Measurements from ENCODE around the gene SNCB. TPM values are rescaled to one million over a fixed set of nuclear protein-coding genes. Genes with fewer than 3 reads are reported as not detected.

SNCB gene
- total and polyA plus RNA-seq, 7 experiments from 2014 or later: not detected

GRCh38 chr5:176624938-176625337, 5.4 kb downstream of the SNCB start:
- DNase-seq (no peak), ATAC-seq (no peak)
- CTCF ChIA-PET: no interaction called here

DNA sequence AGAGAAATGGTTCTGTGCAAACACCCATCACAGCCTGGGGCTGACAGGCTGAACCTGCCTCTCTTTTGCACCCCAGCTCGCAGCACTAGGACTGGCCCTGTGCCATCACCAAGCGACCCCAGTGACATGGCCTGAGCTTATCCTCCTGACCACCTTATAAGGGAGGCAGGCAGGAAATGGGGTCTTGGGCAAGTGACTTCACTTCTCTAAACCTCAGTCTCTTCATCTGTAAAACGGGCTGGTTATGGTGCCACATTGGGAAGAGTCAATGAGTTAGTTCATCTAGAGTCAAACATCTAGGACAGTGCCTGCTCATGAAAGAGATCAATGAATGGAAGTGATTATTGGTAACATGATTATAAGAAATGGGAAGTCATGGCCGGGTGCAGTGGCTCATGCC, 6.2 kb downstream of the SNCB start:
- Mint-ChIP-seq H3K4me3 (no peak overlapping the region), H3K27me3 (peaks cover 31 to 82% (median 42%) of the 10 kb centered on the region in 5 donors), H3K27ac (no peak overlapping the region), H3K4me1 (peaks cover 5 to 14% (median 10%) of the 10 kb centered on the region in 7 donors), H3K36me3 (peaks cover 0 to 5% (median 0%) of the 10 kb centered on the region in 5 donors), H3K9me3 (peaks cover 0 to 2% (median 0%) of the 10 kb centered on the region in 11 donors)
- ChIA-PET POLR2A (no interaction called here), CTCF (no interaction called here)
- Histone ChIP-seq H3K27me3 (ENCODE audit: control insufficient read depth in 2 of 2, insufficient read depth in 2 of 2, low read length in 2 of 2) (peaks cover 0 to 13% of the 10 kb centered on the region in 2 donors), H3K36me3 (ENCODE audit: control insufficient read depth in 2 of 3, insufficient read depth in 3 of 3, low read length in 3 of 3) (no peaks in the 10 kb centered on the region), H3K9me3 (ENCODE audit: control insufficient read depth in 2 of 3, low read length in 3 of 3) (no peaks in the 10 kb centered on the region), H3K4me1 (ENCODE audit: control insufficient read depth in 2 of 2, insufficient read depth in 2 of 2, low read length in 2 of 2) (peaks cover 0 to 9% of the 10 kb centered on the region in 2 donors), H3K4me3 (ENCODE audit: low read length) (no peak overlapping the region), H3K27ac (ENCODE audit: low read depth, low read length) (no peak overlapping the region)
- ATAC-seq: no peak
- no peak for DNase-seq
- intact Hi-C loops (cut with micrococcal nuclease): no loop called here

More at GRCh38 chr5:176624938-176625337, 5.4 kb downstream of the SNCB start:
- Histone ChIP-seq H3K9me3 (ENCODE audit: control insufficient read depth in 2 of 3, low read length in 3 of 3) (no peaks in the 10 kb centered on the region), H3K27me3 (ENCODE audit: control insufficient read depth in 2 of 2, insufficient read depth in 2 of 2, low read length in 2 of 2) (peaks cover 0 to 10% of the 10 kb centered on the region in 2 donors), H3K4me3 (ENCODE audit: low read length) (no peak overlapping the region), H3K4me1 (ENCODE audit: control insufficient read depth in 2 of 2, insufficient read depth in 2 of 2, low read length in 2 of 2) (peaks cover 5 to 7% of the 10 kb centered on the region in 2 donors), H3K27ac (ENCODE audit: low read depth, low read length) (no peak overlapping the region), H3K36me3 (ENCODE audit: control insufficient read depth in 2 of 3, insufficient read depth in 3 of 3, low read length in 3 of 3) (no peaks in the 10 kb centered on the region)
- Mint-ChIP-seq H3K27me3 (peaks cover 31 to 81% (median 45%) of the 10 kb centered on the region in 5 donors), H3K27ac (no peak overlapping the region), H3K4me1 (peaks cover 7 to 12% (median 8%) of the 10 kb centered on the region in 7 donors), H3K9me3 (peaks cover 0 to 2% (median 0%) of the 10 kb centered on the region in 11 donors), H3K4me3 (no peak overlapping the region), H3K36me3 (peaks cover 0 to 5% (median 0%) of the 10 kb centered on the region in 5 donors)
- POLR2A ChIA-PET: no interaction called here
- intact Hi-C loops (cut with micrococcal nuclease): no loop called here

- H3K4me1 ChIP-seq (ENCODE audit: control insufficient read depth in 2 of 2, insufficient read depth in 2 of 2, low read length in 2 of 2): peaks cover 0 to 14% of the 10 kb centered on the region in 2 donors
- H3K27ac ChIP-seq (ENCODE audit: low read depth, low read length): no peak overlapping the region
- H3K4me3 ChIP-seq (ENCODE audit: low read length): no peak overlapping the region
- intact Hi-C loops (cut with micrococcal nuclease): no loop called here
- H3K27ac Mint-ChIP-seq: no peak overlapping the region
- no peak for DNase-seq
- peaks cover 33 to 82% (median 37%) of the 10 kb centered on the region in 5 donors for H3K27me3 Mint-ChIP-seq
- peaks cover 4 to 8% of the 10 kb centered on the region in 2 donors for H3K27me3 ChIP-seq (ENCODE audit: control insufficient read depth in 2 of 2, insufficient read depth in 2 of 2, low read length in 2 of 2)
- ChIA-PET CTCF (interaction anchor here (0.6 to 1.4 kb wide), 3 partner anchors 17 to 206 kb away, joined by 3 to 5 read pairs (median 3); no protein-coding TSS in a partner anchor), POLR2A (no interaction called here)
- H3K36me3 Mint-ChIP-seq: peaks cover 0 to 6% (median 4%) of the 10 kb centered on the region in 5 donors
- ATAC-seq: no peak
- no peak overlapping the region for H3K4me3 Mint-ChIP-seq
- peaks cover 8 to 23% (median 14%) of the 10 kb centered on the region in 7 donors for H3K4me1 Mint-ChIP-seq
- peaks cover 0 to 2% (median 0%) of the 10 kb centered on the region in 11 donors for H3K9me3 Mint-ChIP-seq
- H3K9me3 ChIP-seq (ENCODE audit: control insufficient read depth in 2 of 3, low read length in 3 of 3): no peaks in the 10 kb centered on the region
- no peaks in the 10 kb centered on the region for H3K36me3 ChIP-seq (ENCODE audit: control insufficient read depth in 2 of 3, insufficient read depth in 3 of 3, low read length in 3 of 3)
Observed at GRCh38 chr5:176621661-176622079, 8.7 kb downstream of the SNCB start.

DNA sequence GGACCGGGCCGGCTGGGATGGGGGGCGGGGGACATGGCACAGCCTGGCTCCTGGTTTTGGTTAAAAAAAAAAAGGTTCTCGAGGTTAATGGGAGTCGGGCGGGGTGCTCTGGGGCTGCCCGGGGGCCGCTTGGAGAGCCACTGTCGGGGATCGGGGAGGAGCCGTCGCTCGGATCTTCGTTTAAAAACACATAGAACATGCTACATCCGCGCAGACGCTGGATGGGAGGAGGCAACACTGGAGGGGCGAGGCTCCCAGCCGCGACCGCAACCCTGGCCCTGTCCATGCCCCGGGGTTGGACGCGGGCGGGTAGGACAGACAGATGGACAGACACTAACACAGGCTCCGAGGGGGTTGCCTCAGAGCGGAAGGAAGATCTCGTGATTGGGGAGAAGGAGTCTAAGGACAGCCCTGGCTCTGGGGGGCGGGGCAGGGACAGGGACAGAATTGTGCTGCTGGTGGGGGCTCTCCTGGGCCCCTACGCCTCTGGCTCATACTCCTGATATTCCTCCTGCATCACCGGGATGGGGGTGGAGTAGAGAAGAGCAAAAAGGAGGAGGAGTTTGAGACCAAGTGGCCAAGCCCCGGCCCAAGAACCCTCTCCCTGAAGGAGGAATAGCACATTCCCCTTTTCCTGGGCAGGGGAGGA, 9.9 kb downstream of the SNCB start:
- H3K4me1 ChIP-seq (ENCODE audit: control insufficient read depth in 2 of 2, insufficient read depth in 2 of 2, low read length in 2 of 2): peaks cover 0 to 14% of the 10 kb centered on the region in 2 donors
- peaks cover 4 to 8% of the 10 kb centered on the region in 2 donors for H3K27me3 ChIP-seq (ENCODE audit: control insufficient read depth in 2 of 2, insufficient read depth in 2 of 2, low read length in 2 of 2)
- Mint-ChIP-seq H3K27me3 (peaks cover 42 to 84% (median 47%) of the 10 kb centered on the region in 5 donors), H3K27ac (peak overlapping the region in 1 of 9 donors; percentile 15), H3K36me3 (peaks cover 0 to 10% (median 4%) of the 10 kb centered on the region in 5 donors), H3K9me3 (peaks cover 0 to 2% (median 0%) of the 10 kb centered on the region in 11 donors), H3K4me3 (peak overlapping the region; percentile 70 to 85 (median 80)), H3K4me1 (peaks cover 8 to 23% (median 14%) of the 10 kb centered on the region in 7 donors)
- ATAC-seq (peak; percentile 13), DNase-seq (no peak)
- POLR2A ChIA-PET: interaction anchor here (0.7 kb wide), 1 partner anchor 26 kb away, joined by 3 read pairs; the partner anchor contains the start of gene TSPAN17
- H3K4me3 ChIP-seq (ENCODE audit: low read length): no peak overlapping the region
- no peak overlapping the region for H3K27ac ChIP-seq (ENCODE audit: low read depth, low read length)
- intact Hi-C loops (cut with micrococcal nuclease): no loop called here
- no peaks in the 10 kb centered on the region for H3K9me3 ChIP-seq (ENCODE audit: control insufficient read depth in 2 of 3, low read length in 3 of 3)
- CTCF ChIA-PET: interaction anchor here (1.4 kb wide), 1 partner anchor 40 kb away, joined by 5 read pairs; no protein-coding TSS in a partner anchor
- no peaks in the 10 kb centered on the region for H3K36me3 ChIP-seq (ENCODE audit: control insufficient read depth in 2 of 3, insufficient read depth in 3 of 3, low read length in 3 of 3)

DNA sequence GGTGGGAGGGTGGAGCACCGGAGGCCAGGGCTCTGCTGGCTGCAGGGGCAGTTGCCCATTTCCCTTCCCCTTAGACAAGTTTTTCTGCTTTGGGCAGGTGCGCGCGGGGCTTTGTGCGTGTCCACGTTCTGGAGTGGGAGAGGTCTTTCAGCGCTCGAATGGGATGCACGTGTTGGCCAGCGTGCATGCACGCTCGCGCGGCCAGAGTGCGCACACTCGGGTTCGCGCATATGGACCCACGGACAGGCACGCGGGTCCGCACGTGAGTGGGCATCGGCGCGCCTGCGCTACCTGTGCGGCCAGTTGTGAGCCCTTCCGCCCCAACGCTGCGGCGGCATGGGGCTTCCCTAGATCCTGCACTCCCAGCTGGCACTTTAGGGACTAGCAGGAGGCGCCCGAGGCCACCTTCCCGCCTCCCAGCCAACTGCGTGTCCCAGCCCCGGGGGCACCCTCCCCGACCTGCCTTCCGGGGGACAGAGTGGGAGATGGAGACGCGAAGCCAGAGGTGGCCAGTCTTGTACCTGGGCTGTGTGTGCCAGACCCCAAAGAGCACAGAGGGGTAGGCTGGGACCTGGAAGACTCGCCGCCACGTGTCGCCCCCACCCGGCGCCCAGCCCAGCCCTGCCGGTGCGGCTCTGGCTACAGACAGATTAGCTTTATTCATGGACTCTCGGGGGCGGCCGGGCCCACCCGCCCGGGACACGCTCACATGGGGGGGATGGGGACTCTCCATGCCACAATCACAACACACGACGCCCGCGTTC, 10.6 kb downstream of the SNCB start:
- Histone ChIP-seq H3K36me3 (ENCODE audit: control insufficient read depth in 2 of 3, insufficient read depth in 3 of 3, low read length in 3 of 3) (no peaks in the 10 kb centered on the region), H3K9me3 (ENCODE audit: control insufficient read depth in 2 of 3, low read length in 3 of 3) (no peaks in the 10 kb centered on the region), H3K4me1 (ENCODE audit: control insufficient read depth in 2 of 2, insufficient read depth in 2 of 2, low read length in 2 of 2) (peaks cover 0 to 14% of the 10 kb centered on the region in 2 donors), H3K4me3 (ENCODE audit: low read length) (peak overlapping the region; percentile 13), H3K27me3 (ENCODE audit: control insufficient read depth in 2 of 2, insufficient read depth in 2 of 2, low read length in 2 of 2) (peaks cover 4 to 8% of the 10 kb centered on the region in 2 donors), H3K27ac (ENCODE audit: low read depth, low read length) (no peak overlapping the region)
- intact Hi-C loops (cut with micrococcal nuclease): loop anchor here (1.0 to 2.0 kb wide), 5 partner anchors 9 to 890 kb away; partner anchors contain the start of genes GPRIN1 (in 1 of the 2) and TSPAN17 (in 1 of the 2)
- peaks cover 0 to 10% (median 4%) of the 10 kb centered on the region in 5 donors for H3K36me3 Mint-ChIP-seq
- peak overlapping the region; percentile 70 to 85 (median 80) for H3K4me3 Mint-ChIP-seq
- POLR2A ChIA-PET: interaction anchor here (0.7 kb wide), 1 partner anchor 27 kb away, joined by 3 read pairs; the partner anchor contains the start of gene TSPAN17
- peaks cover 46 to 86% (median 50%) of the 10 kb centered on the region in 5 donors for H3K27me3 Mint-ChIP-seq
- H3K27ac Mint-ChIP-seq: no peak overlapping the region
- DNase-seq (no peak), ATAC-seq (no peak)
- peaks cover 0 to 2% (median 0%) of the 10 kb centered on the region in 11 donors for H3K9me3 Mint-ChIP-seq
- H3K4me1 Mint-ChIP-seq: peaks cover 8 to 23% (median 14%) of the 10 kb centered on the region in 7 donors
- CTCF ChIA-PET: interaction anchor here (0.7 kb wide), 1 partner anchor 41 kb away, joined by 3 read pairs; no protein-coding TSS in a partner anchor

GRCh38 chr5:176619203-176619568, 11.1 kb downstream of the SNCB start:
- Histone ChIP-seq H3K27ac (ENCODE audit: low read depth, low read length) (no peak overlapping the region), H3K27me3 (ENCODE audit: control insufficient read depth in 2 of 2, insufficient read depth in 2 of 2, low read length in 2 of 2) (peaks cover 4 to 8% of the 10 kb centered on the region in 2 donors), H3K4me1 (ENCODE audit: control insufficient read depth in 2 of 2, insufficient read depth in 2 of 2, low read length in 2 of 2) (peaks cover 0 to 14% of the 10 kb centered on the region in 2 donors), H3K4me3 (ENCODE audit: low read length) (peak overlapping the region; percentile 13), H3K9me3 (ENCODE audit: control insufficient read depth in 2 of 3, low read length in 3 of 3) (no peaks in the 10 kb centered on the region), H3K36me3 (ENCODE audit: control insufficient read depth in 2 of 3, insufficient read depth in 3 of 3, low read length in 3 of 3) (no peaks in the 10 kb centered on the region)
- peaks cover 0 to 2% (median 0%) of the 10 kb centered on the region in 11 donors for H3K9me3 Mint-ChIP-seq
- H3K27me3 Mint-ChIP-seq: peaks cover 46 to 85% (median 51%) of the 10 kb centered on the region in 5 donors
- ChIA-PET POLR2A (no interaction called here), CTCF (interaction anchor here (0.7 to 1.0 kb wide), 2 partner anchors 41 kb away, joined by 3 read pairs; no protein-coding TSS in a partner anchor)
- intact Hi-C loops (cut with micrococcal nuclease): loop anchor here (1.0 to 2.0 kb wide), 5 partner anchors 9 to 890 kb away; partner anchors contain the start of genes GPRIN1 (in 1 of the 2) and TSPAN17 (in 1 of the 2)
- peaks cover 8 to 23% (median 14%) of the 10 kb centered on the region in 7 donors for H3K4me1 Mint-ChIP-seq
- DNase-seq (peak; percentile 34 to 83 (median 63)), ATAC-seq (peak; percentile 92)
- H3K4me3 Mint-ChIP-seq: peak overlapping the region; percentile 40 to 80 (median 60)
- peaks cover 0 to 10% (median 4%) of the 10 kb centered on the region in 5 donors for H3K36me3 Mint-ChIP-seq
- H3K27ac Mint-ChIP-seq: no peak overlapping the region

Data from naive thymus-derived CD4-positive, alpha-beta T cell (primary cell).